Upper lobe of left lung (tissue), 4 donors: Measurements from ENCODE around the gene TMEM89.

Experiments used
- POLR2A ChIP-seq, 4 donors: fragments of 450-650 bp; IDR thresholded peaks; one replicate each; pipeline ENCODE4 v1.5.1; 2016 to 2017; ENCODE audit warnings: antibody characterized with exemption in 4 of 4, mild to moderate bottlenecking in 2 of 4
- TF ChIP-seq, protein P1 (sequence below), 6 experiments: fragments of 450-650 bp in 4 of 6; fragments of 200-600 bp in 2 of 6; sonication (generic) in 2 of 6; IDR thresholded peaks; one replicate each; pipeline ENCODE4 v1.5.1; 2016 to 2019; ENCODE audit warnings: antibody characterized with exemption in 6 of 6

DNA sequence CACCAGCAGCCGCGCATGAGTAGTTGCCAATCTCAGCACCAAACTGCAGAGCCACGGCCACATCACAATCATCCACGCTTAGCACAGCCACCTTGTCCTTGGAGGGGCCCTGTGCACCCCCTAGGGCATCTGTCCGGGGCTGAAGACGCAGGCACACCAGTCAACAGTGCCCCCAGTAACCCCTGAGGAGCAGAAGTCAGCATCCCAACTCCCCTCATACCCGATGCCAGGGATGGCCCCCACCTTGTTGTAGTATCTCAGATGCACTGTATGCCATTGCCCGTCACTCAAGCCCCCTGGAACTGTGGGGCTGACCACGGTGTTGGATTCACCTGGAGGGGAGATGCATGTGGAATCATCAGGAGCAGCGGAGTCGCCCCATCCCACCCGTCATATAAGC lies 33.5 kb upstream of the TMEM89 start:
- TF ChIP-seq, protein P1, sequence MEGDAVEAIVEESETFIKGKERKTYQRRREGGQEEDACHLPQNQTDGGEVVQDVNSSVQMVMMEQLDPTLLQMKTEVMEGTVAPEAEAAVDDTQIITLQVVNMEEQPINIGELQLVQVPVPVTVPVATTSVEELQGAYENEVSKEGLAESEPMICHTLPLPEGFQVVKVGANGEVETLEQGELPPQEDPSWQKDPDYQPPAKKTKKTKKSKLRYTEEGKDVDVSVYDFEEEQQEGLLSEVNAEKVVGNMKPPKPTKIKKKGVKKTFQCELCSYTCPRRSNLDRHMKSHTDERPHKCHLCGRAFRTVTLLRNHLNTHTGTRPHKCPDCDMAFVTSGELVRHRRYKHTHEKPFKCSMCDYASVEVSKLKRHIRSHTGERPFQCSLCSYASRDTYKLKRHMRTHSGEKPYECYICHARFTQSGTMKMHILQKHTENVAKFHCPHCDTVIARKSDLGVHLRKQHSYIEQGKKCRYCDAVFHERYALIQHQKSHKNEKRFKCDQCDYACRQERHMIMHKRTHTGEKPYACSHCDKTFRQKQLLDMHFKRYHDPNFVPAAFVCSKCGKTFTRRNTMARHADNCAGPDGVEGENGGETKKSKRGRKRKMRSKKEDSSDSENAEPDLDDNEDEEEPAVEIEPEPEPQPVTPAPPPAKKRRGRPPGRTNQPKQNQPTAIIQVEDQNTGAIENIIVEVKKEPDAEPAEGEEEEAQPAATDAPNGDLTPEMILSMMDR (IDR thresholded peaks at IDR 0.05): no peak
- no peak for TF ChIP-seq POLR2A (IDR thresholded peaks at IDR 0.05)
